HCT116 (cell line): Measurements from ENCODE around the gene PTGES2.

ENCODE experiments used
- CTCF ChIP-seq, 3 experiments: fragments of 200-600 bp in 1 of 3; sonication (generic) in 1 of 3; IDR thresholded peaks in 2 of 3; conservative IDR thresholded peaks in 1 of 3; 2 replicates each; pipeline ENCODE4 v1.5.1; 2012 to 2017; ENCODE audit warnings: low read depth in 2 of 3, low read length in 2 of 3, antibody characterized with exemption in 1 of 3, borderline replicate concordance in 1 of 3, control low read depth in 1 of 3, mild to moderate bottlenecking in 1 of 3, mixed read lengths in 1 of 3, mixed run types in 1 of 3, moderate library complexity in 1 of 3; ENCODE audit not compliant: insufficient read depth in 1 of 3
- EZH2 ChIP-seq: fragments of 200-600 bp; sonication (generic); IDR thresholded peaks from 2 replicates; pipeline ENCODE4 v1.6.1; 2017; ENCODE audit warnings: antibody characterized with exemption, mixed run types
- POLR2AphosphoS5 ChIP-seq: IDR thresholded peaks from 2 replicates; pipeline ENCODE4 v1.6.1; 2011; ENCODE audit warnings: mild to moderate bottlenecking, low read depth, low read length, moderate library complexity
- RAD21 ChIP-seq: IDR thresholded peaks from 2 replicates; pipeline ENCODE4 v1.6.1; 2012; ENCODE audit warnings: low read depth, mild to moderate bottlenecking

- TF ChIP-seq EZH2 = no peak
- TF ChIP-seq POLR2AphosphoS5 = no peak
- no peak for TF ChIP-seq CTCF (IDR thresholded peaks at IDR 0.05 in 2 of 3, conservative IDR thresholded peaks at IDR 0.05 in 1 of 3; ENCODE audit: borderline replicate concordance in 1 of 3, insufficient read depth in 1 of 3, low read depth in 2 of 3, low read length in 2 of 3)
- no peak for TF ChIP-seq RAD21
Observed at GRCh38 chr9:128102196-128102595, 25.3 kb downstream of the PTGES2 start.
